ENCODE measurements around the gene SGCB.

The SGCB gene

GRCh38 chr4:51997647-51998046, 40.5 kb downstream of the SGCB start:
- DNase-seq (ENCODE audit: extremely low read depth, low read depth), result no peak
- TF ChIP-seq, protein P1, sequence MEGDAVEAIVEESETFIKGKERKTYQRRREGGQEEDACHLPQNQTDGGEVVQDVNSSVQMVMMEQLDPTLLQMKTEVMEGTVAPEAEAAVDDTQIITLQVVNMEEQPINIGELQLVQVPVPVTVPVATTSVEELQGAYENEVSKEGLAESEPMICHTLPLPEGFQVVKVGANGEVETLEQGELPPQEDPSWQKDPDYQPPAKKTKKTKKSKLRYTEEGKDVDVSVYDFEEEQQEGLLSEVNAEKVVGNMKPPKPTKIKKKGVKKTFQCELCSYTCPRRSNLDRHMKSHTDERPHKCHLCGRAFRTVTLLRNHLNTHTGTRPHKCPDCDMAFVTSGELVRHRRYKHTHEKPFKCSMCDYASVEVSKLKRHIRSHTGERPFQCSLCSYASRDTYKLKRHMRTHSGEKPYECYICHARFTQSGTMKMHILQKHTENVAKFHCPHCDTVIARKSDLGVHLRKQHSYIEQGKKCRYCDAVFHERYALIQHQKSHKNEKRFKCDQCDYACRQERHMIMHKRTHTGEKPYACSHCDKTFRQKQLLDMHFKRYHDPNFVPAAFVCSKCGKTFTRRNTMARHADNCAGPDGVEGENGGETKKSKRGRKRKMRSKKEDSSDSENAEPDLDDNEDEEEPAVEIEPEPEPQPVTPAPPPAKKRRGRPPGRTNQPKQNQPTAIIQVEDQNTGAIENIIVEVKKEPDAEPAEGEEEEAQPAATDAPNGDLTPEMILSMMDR (IDR thresholded peaks at IDR 0.05; ENCODE audit: low read depth, low read length, missing control alignments), result no peak
- H3K4me3 ChIP-seq (replicated peaks; ENCODE audit: low read depth, low read length), result no peak overlapping the region

DNA sequence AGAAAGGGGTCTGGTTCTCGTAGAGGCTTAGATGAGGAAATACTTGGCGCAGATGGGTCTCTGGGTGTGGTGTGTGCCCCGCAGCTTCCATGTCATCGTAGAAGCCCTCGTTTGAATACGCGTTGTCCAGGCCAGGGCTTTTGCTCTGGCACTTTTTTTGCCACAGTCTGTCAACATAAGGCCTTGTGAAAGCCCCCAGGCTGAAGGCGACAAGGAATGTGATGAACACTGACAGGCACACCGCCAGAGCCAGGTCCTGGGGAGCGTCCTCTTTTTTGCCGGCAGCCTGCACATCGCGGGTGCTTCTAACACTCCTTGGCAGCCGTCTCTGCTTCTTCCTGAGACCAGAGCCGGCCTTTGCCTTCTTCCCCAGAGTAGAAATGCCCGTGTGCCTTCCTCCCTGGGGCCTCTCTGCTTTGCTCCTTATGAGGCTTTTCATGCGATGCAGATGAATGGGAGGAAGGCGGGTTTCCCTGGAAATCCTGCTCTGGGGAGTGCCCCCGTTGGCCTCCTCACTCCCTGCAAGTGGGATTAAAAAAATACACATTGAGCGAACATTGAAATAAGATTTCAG, 42.4 kb downstream of the SGCB start:
- DNase-seq (ENCODE audit: extremely low read depth, low read depth), result no peak
- TF ChIP-seq, protein P1 (IDR thresholded peaks at IDR 0.05; ENCODE audit: low read depth, low read length, missing control alignments), result no peak
- H3K4me3 ChIP-seq (replicated peaks; ENCODE audit: low read depth, low read length), result no peak overlapping the region
